ENCODE results near the gene DLGAP5. TPM values are rescaled to one million over a fixed set of nuclear protein-coding genes. Genes with fewer than 3 reads are reported as not detected.
A peak's percentile ranks its signal among the peaks of the same experiment; 100 is the strongest.

DLGAP5 gene
- total RNA-seq, 1 experiment from 2014 or later, result 14.1 TPM

GRCh38 chr14:55114720-55115119 is 76.7 kb downstream of the DLGAP5 start:
- DNase-seq (ENCODE audit: low spot score), result no peak

- DNase-seq (ENCODE audit: low spot score), result no peak
Observed at GRCh38 chr14:55111122-55111708, 80.2 kb downstream of the DLGAP5 start.

GRCh38 chr14:55109836-55110235 is 81.5 kb downstream of the DLGAP5 start:
- DNase-seq (ENCODE audit: low spot score), result no peak

GRCh38 chr14:55107766-55108554 is 83.4 kb downstream of the DLGAP5 start:
- DNase-seq (ENCODE audit: low spot score), result peak; percentile 84

GRCh38 chr14:55105991-55106390 is 85.4 kb downstream of the DLGAP5 start:
- no peak for DNase-seq (ENCODE audit: low spot score)

- peak; percentile 18 for DNase-seq (ENCODE audit: low spot score)
Observed at GRCh38 chr14:55103971-55104954, 87.1 kb downstream of the DLGAP5 start.

GRCh38 chr14:55103005-55103640 is 88.3 kb downstream of the DLGAP5 start:
- peak; percentile 90 for DNase-seq (ENCODE audit: low spot score)

GRCh38 chr14:55102141-55102621 is 89.2 kb downstream of the DLGAP5 start:
- peak; percentile 62 for DNase-seq (ENCODE audit: low spot score)

- no peak for DNase-seq (ENCODE audit: low spot score)
Observed at GRCh38 chr14:55101698-55102097, 89.7 kb downstream of the DLGAP5 start.

- no peak for DNase-seq (ENCODE audit: low spot score)
Observed at GRCh38 chr14:55099756-55100155, 91.6 kb downstream of the DLGAP5 start.

GRCh38 chr14:55098561-55098898 is 92.9 kb downstream of the DLGAP5 start:
- no peak for DNase-seq (ENCODE audit: low spot score)

Other genes starting within 250 kb of the DLGAP5 start
- gene WDHD1, start 164.5 kb downstream of the DLGAP5 start, total RNA-seq (2014; rRNA removed; shearing (Covaris generic)), result 4.3 and 5.0 TPM in 2 replicates
- gene SOCS4, start 164.3 kb downstream of the DLGAP5 start, total RNA-seq (2014; rRNA removed; shearing (Covaris generic)), result 5.3 and 5.8 TPM in 2 replicates
- 15.9 and 29.5 TPM in 2 replicates for gene MAPK1IP1L, start 139.9 kb downstream of the DLGAP5 start, total RNA-seq (2014; rRNA removed; shearing (Covaris generic))
- gene LGALS3, start 62.3 kb downstream of the DLGAP5 start, total RNA-seq (2014; rRNA removed; shearing (Covaris generic)), result 165 and 178 TPM in 2 replicates
- gene FBXO34, start 79.8 kb upstream of the DLGAP5 start, total RNA-seq (2014; rRNA removed; shearing (Covaris generic)), result 9.9 and 10.7 TPM in 2 replicates
- 3.1 and 3.5 TPM in 2 replicates for gene ATG14, start 220.2 kb upstream of the DLGAP5 start, total RNA-seq (2014; rRNA removed; shearing (Covaris generic))
- gene TBPL2, start 249.0 kb upstream of the DLGAP5 start, total RNA-seq (2014; rRNA removed; shearing (Covaris generic)), result not detected in 2 replicates